SK-N-MC (cell line): Measurements from ENCODE around the gene FADS1.

Experiments
- EZH2 ChIP-seq: fragments of 200-600 bp; sonication (generic); IDR thresholded peaks from one replicate; pipeline ENCODE4 v1.6.1; 2017; ENCODE audit warnings: antibody characterized with exemption
- FOXP2 ChIP-seq: optimal IDR thresholded peaks from 2 replicates; pipeline ENCODE3; 2011; ENCODE audit warnings: mild to moderate bottlenecking, moderate library complexity; ENCODE audit not compliant: insufficient read depth; ENCODE audit errors: extremely low read length, control extremely low read depth
- POLR2AphosphoS5 ChIP-seq: IDR thresholded peaks from 2 replicates; pipeline ENCODE4 v1.6.1; 2012; ENCODE audit warnings: mild to moderate bottlenecking, low read depth, low read length, borderline replicate concordance

DNA sequence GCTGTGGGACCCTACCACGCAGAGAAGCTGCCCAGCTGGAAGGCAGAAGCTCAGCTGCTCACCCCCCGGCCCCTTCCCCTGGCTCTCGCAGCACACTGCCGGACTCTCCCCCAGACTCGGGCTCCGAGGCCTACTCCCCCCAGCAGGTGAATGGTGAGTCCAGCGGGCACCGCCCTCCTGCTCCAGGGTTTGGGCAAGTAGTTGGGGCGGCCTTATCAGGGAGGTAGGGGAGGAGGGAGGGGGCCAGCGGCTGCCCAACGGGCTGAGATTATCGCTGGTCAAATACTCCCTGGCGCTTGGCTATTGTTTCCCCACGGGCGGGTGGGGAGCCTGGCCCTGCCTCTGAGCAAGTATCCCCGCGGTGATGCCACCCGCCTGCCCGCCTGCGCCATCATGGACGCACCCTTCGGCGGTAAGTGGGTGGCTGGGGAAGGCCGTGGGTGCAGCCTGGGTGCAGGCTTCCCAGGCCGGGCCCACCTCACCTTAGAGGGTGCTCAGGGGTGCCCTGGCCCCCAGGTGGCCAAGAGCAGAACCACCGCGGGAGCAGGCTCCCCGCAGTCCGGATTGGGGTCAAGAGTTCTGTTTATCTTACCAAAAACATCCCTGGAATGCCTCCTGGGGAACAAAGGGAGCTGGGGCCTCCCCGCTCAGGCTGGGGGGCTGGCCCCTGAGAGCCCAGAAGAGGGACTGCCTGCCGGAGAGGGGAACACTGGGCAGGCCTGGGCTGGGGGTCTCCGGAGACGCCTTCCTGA lies 47.5 kb downstream of the FADS1 start:
- TF ChIP-seq EZH2, result no peak
- TF ChIP-seq POLR2AphosphoS5, result no peak
- no peak for TF ChIP-seq FOXP2
